Gastroesophageal sphincter (tissue), 3 donors: ENCODE data around the gene SDR39U1.

Experiments
- CTCF ChIP-seq, 4 experiments: fragments of 200-600 bp in 2 of 4; fragments of 450-650 bp in 2 of 4; sonication (generic) in 1 of 4; IDR thresholded peaks; one replicate each; pipeline ENCODE4 v1.5.1; 2017 to 2019; ENCODE audit warnings: antibody characterized with exemption in 4 of 4, mild to moderate bottlenecking in 2 of 4, moderate library complexity in 2 of 4
- EP300 ChIP-seq: sonication (generic); formaldehyde crosslinking; IDR thresholded peaks from one replicate; pipeline ENCODE4 v1.6.1; 2017; ENCODE audit warnings: antibody characterized with exemption, mild to moderate bottlenecking
- POLR2A ChIP-seq, 2 donors: fragments of 450-650 bp; IDR thresholded peaks; one replicate each; pipeline ENCODE4 v1.6.1; 2017; ENCODE audit warnings: antibody characterized with exemption in 2 of 2, mild to moderate bottlenecking in 2 of 2, moderate library complexity in 1 of 2
- POLR2AphosphoS5 ChIP-seq: sonication (generic); formaldehyde crosslinking; IDR thresholded peaks from one replicate; pipeline ENCODE4 v1.6.1; 2017; ENCODE audit warnings: antibody characterized with exemption

- no peak for TF ChIP-seq CTCF (IDR thresholded peaks at IDR 0.05)
- no peak for TF ChIP-seq EP300
- no peak for TF ChIP-seq POLR2AphosphoS5
- TF ChIP-seq POLR2A (IDR thresholded peaks at IDR 0.05): no peak
Observed at GRCh38 chr14:24403294-24403998, 39.1 kb downstream of the SDR39U1 start.
